Prostate gland (tissue), 2 donors: ENCODE results near the gene DOCK6.

ENCODE experiments used
- POLR2A ChIP-seq: fragments of 450-650 bp; IDR thresholded peaks from one replicate; pipeline ENCODE4 v1.6.1; 2016; ENCODE audit warnings: antibody characterized with exemption, mild to moderate bottlenecking
- TF ChIP-seq, protein P1 (sequence below), 4 experiments: fragments of 200-600 bp in 2 of 4; fragments of 450-650 bp in 2 of 4; sonication (generic) in 2 of 4; IDR thresholded peaks; 1 replicate in 3 of 4; 2 replicates in 1 of 4; pipeline ENCODE4 v1.5.1; 2016 to 2019; ENCODE audit warnings: antibody characterized with exemption in 4 of 4, mild to moderate bottlenecking in 2 of 4, moderate library complexity in 2 of 4

DNA sequence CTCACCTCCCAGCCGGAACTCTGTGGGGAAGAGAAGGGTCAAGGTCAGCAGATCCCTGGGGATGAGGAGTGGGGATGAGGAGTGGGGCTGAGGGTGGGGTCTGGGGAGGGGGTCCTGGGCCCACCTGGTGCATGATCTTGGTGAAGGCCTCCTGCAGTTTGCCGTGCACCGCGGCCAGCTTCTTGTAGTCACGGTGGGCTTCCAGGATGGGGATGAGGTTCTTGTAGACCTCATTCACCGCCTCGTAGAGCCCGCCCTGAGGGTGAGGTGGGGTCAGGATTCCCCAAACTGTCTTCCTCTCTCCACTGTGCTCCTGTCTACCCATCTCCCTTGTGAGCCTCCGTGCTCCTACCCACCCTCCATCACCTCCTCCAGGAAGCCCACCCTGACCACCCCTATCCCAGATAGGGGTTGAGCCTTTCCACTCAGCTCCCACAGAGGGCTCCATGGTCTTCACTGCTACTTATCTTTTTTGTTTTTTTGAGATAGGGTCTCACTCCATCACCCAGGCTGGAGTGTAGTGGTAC is 58.2 kb downstream of the DOCK6 start:
- TF ChIP-seq POLR2A = no peak
- TF ChIP-seq, protein P1, sequence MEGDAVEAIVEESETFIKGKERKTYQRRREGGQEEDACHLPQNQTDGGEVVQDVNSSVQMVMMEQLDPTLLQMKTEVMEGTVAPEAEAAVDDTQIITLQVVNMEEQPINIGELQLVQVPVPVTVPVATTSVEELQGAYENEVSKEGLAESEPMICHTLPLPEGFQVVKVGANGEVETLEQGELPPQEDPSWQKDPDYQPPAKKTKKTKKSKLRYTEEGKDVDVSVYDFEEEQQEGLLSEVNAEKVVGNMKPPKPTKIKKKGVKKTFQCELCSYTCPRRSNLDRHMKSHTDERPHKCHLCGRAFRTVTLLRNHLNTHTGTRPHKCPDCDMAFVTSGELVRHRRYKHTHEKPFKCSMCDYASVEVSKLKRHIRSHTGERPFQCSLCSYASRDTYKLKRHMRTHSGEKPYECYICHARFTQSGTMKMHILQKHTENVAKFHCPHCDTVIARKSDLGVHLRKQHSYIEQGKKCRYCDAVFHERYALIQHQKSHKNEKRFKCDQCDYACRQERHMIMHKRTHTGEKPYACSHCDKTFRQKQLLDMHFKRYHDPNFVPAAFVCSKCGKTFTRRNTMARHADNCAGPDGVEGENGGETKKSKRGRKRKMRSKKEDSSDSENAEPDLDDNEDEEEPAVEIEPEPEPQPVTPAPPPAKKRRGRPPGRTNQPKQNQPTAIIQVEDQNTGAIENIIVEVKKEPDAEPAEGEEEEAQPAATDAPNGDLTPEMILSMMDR (IDR thresholded peaks at IDR 0.05) = peak in 1 of 4 experiments; percentile 8
